IPS-20b (cell line): ENCODE results near the gene ZNF280D.

Experiments
- H3K27ac ChIP-seq: one replicate; pipeline ENCODE4 v1.5.1; 2013; ENCODE audit warnings: low read length
- H3K27me3 ChIP-seq: 2 replicates; pipeline ENCODE4 v1.6.1; 2013; ENCODE audit warnings: mild to moderate bottlenecking, low read length, inconsistent platforms; ENCODE audit not compliant: insufficient read depth
- H3K36me3 ChIP-seq: 2 replicates; pipeline ENCODE4 v1.6.1; 2013; ENCODE audit warnings: low read depth, mild to moderate bottlenecking, inconsistent platforms, low read length, moderate library complexity; ENCODE audit not compliant: insufficient read depth
- H3K4me1 ChIP-seq: 2 replicates; pipeline ENCODE4 v1.6.1; 2013; ENCODE audit warnings: mild to moderate bottlenecking, control low read depth, inconsistent platforms, low read length, moderate library complexity; ENCODE audit not compliant: insufficient read depth
- H3K4me3 ChIP-seq: 2 replicates; pipeline ENCODE4 v1.5.1; 2013; ENCODE audit warnings: mild to moderate bottlenecking, low read length, inconsistent platforms
- H3K9ac ChIP-seq: 2 replicates; pipeline ENCODE4 v1.6.1; 2013; ENCODE audit warnings: low read depth, mild to moderate bottlenecking, inconsistent platforms, low read length, moderate library complexity
- H3K9me3 ChIP-seq: 2 replicates; pipeline ENCODE4 v1.6.1; 2013; ENCODE audit warnings: mild to moderate bottlenecking, low read depth, low read length, inconsistent platforms; ENCODE audit not compliant: insufficient read depth

The ZNF280D gene

DNA sequence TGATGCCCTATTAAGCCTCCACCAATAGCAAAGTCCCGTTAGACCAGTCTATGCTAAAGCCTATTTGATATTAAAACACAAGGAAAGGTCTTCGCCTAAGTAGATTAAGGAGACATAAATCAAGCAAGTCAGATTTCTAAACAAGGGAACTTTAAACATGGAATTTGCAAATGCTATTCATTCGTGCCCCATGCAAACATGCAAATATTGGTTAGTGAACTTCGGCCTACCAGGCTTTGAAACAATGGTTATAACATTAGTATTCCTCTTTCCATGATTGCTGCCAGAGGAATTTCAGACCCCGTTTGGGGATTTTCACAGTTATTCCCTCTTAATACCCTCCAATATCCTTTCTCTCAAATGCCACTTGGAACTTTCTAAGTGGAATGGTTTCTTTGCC is 36.9 kb upstream of the ZNF280D start:
- Histone ChIP-seq H3K9me3 (no peaks in the 10 kb centered on the region), H3K4me3 (no peak overlapping the region), H3K27ac (no peak overlapping the region), H3K9ac (no peak overlapping the region), H3K27me3 (peaks cover 6% of the 10 kb centered on the region; the same call in 1 of the 2 replicates), H3K4me1 (peaks cover 5% of the 10 kb centered on the region; the same call in 1 of the 2 replicates), H3K36me3 (no peaks in the 10 kb centered on the region)

DNA sequence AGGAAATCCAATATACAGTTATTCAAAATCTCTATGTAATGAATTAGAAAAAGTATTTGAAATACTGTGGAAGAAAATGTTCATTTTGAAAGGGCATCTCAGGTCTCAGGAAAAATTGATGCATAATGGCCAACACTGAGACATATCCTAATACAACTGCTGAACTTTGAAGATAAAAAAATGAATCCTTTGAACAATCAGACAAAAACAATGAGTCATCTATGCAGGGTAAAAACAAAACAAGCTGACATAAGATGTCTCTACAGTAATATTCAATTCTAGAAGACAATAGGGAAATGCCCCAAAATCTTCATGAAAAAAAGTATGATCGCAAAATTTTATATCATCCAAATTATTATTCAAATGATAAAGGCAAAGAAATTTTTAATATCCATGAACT is 34.0 kb upstream of the ZNF280D start:
- Histone ChIP-seq H3K36me3 (no peaks in the 10 kb centered on the region), H3K27me3 (no peaks in the 10 kb centered on the region), H3K4me1 (no peaks in the 10 kb centered on the region), H3K4me3 (no peak overlapping the region), H3K9ac (no peak overlapping the region), H3K9me3 (no peaks in the 10 kb centered on the region), H3K27ac (no peak overlapping the region)

DNA sequence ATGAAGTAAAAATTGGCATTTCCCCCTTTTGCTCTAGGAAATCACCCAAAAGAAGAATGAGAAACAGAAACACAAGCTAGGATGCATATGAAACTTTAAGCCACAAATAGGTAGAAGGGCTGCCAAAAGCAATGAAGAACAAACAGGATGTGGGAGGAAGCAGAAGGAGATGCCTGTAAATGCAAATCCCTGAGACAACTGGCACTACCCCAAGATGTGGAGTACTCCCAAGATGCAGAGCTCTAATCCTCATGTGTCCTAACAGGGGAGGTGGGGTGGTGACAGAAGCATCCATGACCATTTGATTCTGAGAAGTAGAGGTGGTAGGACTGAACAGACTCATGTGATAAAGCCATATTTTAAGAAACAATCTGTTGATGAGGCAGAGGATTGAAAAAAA is 31.9 kb upstream of the ZNF280D start:
- Histone ChIP-seq H3K36me3 (no peaks in the 10 kb centered on the region), H3K4me3 (no peak overlapping the region), H3K27ac (no peak overlapping the region), H3K9me3 (no peaks in the 10 kb centered on the region), H3K9ac (no peak overlapping the region), H3K27me3 (no peaks in the 10 kb centered on the region), H3K4me1 (no peaks in the 10 kb centered on the region)

DNA sequence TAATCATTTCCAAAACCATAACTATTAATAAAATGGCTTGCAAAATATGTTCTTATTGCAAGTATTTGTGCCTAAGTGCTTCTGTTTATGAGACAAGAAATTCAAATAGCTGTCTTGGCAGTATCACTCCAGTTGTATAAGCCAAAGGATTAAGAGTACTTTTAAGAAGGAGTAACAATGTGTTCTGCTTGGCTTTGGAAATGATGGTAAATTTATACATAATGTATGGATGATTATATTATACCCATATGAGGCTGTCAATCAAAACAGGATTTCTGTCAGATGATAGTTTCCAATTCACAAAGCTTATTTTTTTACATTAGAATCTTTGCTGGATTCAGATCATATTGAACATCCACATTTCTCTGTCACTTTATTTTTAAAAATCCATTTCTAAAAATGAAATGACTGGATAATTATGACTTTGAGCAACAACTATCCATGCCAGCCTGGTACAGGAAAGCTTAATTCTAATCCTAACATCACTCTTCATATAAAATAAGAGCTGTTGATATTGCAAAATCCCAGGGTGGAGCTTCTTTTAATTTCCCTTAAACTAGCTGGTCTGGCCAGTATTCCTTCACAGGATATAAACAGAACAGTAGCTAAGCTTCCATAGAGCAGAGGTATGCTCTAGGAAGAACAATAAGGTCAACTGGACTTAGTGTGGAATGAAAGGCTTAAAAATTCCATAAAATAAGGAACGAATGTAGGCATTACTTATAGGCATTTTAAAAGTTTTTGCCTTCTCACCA is 30.0 kb upstream of the ZNF280D start:
- Histone ChIP-seq H3K4me3 (no peak overlapping the region), H3K9ac (no peak overlapping the region), H3K36me3 (no peaks in the 10 kb centered on the region), H3K27me3 (no peaks in the 10 kb centered on the region), H3K9me3 (no peaks in the 10 kb centered on the region), H3K4me1 (0 out of 2 replicates have a peak, but pooled peaks cover 2% of the 10 kb centered on the region), H3K27ac (no peak overlapping the region)

DNA sequence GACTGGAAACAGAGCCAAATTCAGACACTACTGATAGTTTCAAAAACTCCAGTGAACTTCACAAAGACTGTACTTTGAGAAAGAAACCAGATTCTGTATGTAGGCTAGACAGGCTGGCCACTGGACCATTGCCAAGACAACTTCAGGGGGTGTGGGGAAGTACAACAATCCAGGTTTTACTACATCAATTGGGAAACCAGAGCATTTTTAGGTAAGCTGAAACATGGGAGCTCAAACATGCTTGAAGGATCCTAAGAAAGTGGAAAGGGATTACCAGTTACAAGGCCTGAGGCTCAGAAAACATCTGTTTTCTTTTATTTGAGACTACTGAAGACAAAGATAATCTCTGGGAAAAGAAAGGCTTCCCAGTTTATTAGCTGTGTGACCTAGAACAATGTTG is 26.9 kb upstream of the ZNF280D start:
- Histone ChIP-seq H3K4me3 (no peak overlapping the region), H3K36me3 (no peaks in the 10 kb centered on the region), H3K9me3 (no peaks in the 10 kb centered on the region), H3K27ac (no peak overlapping the region), H3K4me1 (0 out of 2 replicates have a peak, but pooled peaks cover 2% of the 10 kb centered on the region), H3K27me3 (no peaks in the 10 kb centered on the region), H3K9ac (no peak overlapping the region)

DNA sequence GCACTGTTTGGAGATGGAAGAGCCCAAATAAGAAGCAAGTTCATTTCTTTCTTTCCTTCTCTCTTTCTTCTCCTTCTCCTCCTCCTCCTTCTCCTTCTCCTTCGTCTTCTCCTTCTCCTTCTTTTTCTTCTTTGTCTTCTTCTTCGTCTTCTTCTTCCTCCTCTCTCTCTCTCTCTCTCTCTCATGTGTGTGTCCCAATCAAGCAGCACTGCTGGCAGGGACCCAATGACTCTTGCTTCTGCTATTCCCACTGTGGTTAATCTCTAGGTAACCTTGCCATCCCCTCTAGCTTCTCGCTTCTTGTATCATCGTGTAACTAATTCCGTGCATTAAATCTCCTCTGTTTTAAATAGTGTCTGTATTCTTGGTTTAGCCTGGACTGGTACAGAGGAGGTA is 26.1 kb upstream of the ZNF280D start:
- Histone ChIP-seq H3K36me3 (no peaks in the 10 kb centered on the region), H3K4me3 (no peak overlapping the region), H3K9ac (no peak overlapping the region), H3K27me3 (no peaks in the 10 kb centered on the region), H3K27ac (no peak overlapping the region), H3K4me1 (0 out of 2 replicates have a peak, but pooled peaks cover 2% of the 10 kb centered on the region), H3K9me3 (no peaks in the 10 kb centered on the region)

DNA sequence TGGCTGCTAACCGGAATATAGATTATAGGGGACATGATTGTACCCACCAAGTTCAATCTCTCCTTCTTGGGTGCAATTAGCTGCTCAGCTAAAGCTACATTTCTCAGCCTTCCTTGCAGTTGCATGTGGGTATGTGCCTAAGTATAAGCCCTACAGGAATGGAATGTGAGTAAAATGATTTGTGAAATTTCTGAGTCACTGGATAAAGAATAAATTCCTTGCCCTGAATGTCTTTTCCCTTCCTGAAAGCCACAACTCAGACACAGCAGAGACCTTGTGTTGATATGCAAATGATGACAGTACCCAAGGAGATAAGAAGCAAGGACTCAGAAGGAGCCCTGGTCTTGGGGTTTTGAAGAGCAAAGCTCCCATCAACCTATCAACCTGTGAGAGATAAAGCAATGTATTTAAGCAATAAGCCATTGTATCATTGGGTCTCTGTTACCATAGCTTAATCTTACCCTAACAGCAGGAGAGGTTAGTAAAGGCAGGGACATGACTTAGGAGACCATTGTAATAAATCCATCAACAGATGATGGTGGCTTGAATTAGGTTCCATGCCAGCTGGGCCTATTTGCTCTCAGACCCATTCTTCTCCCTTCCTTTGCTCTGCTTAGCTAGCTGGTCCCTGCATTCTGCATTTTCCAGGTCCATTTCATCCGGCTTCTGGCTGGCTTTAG is 25.6 kb upstream of the ZNF280D start:
- Histone ChIP-seq H3K4me1 (0 out of 2 replicates have a peak, but pooled peaks cover 2% of the 10 kb centered on the region), H3K36me3 (no peaks in the 10 kb centered on the region), H3K9ac (no peak overlapping the region), H3K27me3 (no peaks in the 10 kb centered on the region), H3K27ac (no peak overlapping the region), H3K9me3 (no peaks in the 10 kb centered on the region), H3K4me3 (no peak overlapping the region)

DNA sequence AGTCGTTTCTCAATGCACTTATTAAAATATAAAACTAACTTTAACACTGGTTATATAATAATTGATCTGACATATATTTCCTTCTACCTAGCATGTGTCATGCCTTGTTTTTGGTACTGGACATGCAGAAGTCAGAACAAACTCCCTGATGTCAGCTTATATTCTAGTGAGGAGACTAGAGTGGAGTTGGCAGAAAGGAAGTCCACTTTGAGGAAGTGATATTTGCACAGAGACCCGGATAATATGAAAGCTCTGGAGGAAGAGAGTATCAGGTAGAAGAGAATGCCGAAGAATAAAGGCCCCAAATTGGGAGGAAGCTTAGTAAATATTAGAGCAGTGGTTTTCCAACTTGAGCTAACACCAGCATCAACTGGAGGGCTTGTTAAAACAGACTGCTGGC is 24.6 kb upstream of the ZNF280D start:
- Histone ChIP-seq H3K9me3 (no peaks in the 10 kb centered on the region), H3K4me1 (0 out of 2 replicates have a peak, but pooled peaks cover 2% of the 10 kb centered on the region), H3K27ac (no peak overlapping the region), H3K36me3 (no peaks in the 10 kb centered on the region), H3K9ac (no peak overlapping the region), H3K27me3 (no peaks in the 10 kb centered on the region), H3K4me3 (no peak overlapping the region)

DNA sequence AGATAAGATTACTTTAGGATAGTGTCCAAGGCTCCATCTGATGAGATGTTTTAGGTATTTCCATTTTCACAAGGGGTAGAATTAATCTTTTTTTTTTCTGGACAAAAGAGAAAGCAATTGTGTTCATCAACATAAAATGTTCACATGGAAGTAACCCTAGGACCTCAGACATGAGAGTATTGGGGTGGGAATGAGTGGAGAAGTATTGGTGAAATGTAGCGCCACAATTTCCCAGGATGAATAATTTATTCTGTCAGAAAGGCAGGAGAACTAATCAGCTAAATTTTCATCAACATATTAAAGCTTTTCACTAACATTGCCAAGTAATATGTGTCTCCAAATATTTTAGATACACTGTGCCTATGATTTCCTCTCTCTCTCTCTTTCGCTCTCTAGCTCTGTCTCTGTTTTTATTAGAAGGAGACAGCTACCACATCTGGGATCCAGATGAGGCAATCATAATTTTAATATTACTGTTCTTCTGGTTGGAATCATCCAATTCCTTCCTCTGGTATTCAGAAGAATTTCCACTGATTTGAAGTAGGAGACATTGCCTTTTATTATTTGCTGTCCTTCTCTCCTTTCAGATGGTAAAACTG is 21.6 kb upstream of the ZNF280D start:
- Histone ChIP-seq H3K27ac (no peak overlapping the region), H3K36me3 (no peaks in the 10 kb centered on the region), H3K9ac (no peak overlapping the region), H3K27me3 (no peaks in the 10 kb centered on the region), H3K4me3 (no peak overlapping the region), H3K4me1 (0 out of 2 replicates have a peak, but pooled peaks cover 2% of the 10 kb centered on the region), H3K9me3 (no peaks in the 10 kb centered on the region)

DNA sequence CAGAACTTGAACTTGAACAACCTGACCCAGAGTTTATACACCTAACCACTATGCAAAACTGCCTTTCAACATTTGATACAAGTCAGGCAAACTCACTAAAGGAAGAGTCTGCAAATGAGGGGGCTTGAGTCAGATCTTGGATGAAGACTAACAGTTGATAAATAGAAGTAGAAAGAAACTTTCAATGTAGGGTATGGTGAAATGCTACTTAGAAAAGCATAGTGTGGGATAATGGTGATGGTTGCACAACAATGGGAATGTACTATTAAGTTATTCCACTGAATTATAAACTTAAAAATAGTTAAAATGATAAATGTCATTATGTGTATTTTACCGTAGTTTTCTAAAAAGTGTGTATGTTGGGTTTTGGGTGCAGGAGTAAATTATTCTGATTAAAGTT is 19.7 kb upstream of the ZNF280D start:
- H3K9ac ChIP-seq = no peak overlapping the region
- no peak overlapping the region for H3K4me3 ChIP-seq
- H3K27ac ChIP-seq = no peak overlapping the region
- no peaks in the 10 kb centered on the region for H3K27me3 ChIP-seq
- no peaks in the 10 kb centered on the region for H3K9me3 ChIP-seq
- no peaks in the 10 kb centered on the region for H3K4me1 ChIP-seq
- H3K36me3 ChIP-seq = no peaks in the 10 kb centered on the region

DNA sequence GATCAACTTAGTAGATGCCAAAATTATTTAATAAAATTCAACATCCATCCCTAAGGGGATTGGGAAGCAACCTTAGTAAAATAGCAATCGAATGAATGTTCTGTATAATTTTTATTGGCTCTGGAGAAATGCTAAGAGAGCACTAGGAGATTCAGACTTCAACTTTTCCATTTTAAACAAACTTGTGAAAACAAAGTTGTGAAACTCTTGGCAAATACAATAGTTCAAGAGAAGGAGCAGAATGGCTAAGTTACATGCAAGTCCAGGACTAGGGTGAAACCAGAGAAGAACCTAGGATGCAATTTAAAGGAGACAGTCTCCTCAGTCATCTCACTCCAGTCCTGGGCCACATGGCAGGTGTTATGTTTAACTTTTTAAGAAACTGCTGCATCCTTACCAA is 16.7 kb upstream of the ZNF280D start:
- no peaks in the 10 kb centered on the region for H3K27me3 ChIP-seq
- H3K9me3 ChIP-seq = no peaks in the 10 kb centered on the region
- H3K4me3 ChIP-seq = no peak overlapping the region
- no peak overlapping the region for H3K27ac ChIP-seq
- no peak overlapping the region for H3K9ac ChIP-seq
- no peaks in the 10 kb centered on the region for H3K4me1 ChIP-seq
- no peaks in the 10 kb centered on the region for H3K36me3 ChIP-seq
